Measurements from ENCODE around the gene GALNT9.

- no peak for TF ChIP-seq POLR2A (IDR thresholded peaks at IDR 0.05)
- TF ChIP-seq CTCF (IDR thresholded peaks at IDR 0.05) = no peak
Measured at GRCh38 chr12:132284827-132285741, 44.3 kb downstream of the GALNT9 start.

Measured in prostate gland (tissue), 2 donors.